ENCODE data around the gene SRGAP1. TPM values are rescaled to one million over a fixed set of nuclear protein-coding genes. Genes with fewer than 3 reads are reported as not detected.

SRGAP1 gene
- total and polyA plus RNA-seq, 9 of the 15 experiments (the other 6 are each of a cell fraction or from before 2014, with no cell fraction given): 0.01 to 0.13 (median 0.04) TPM; not detected in 3

DNA sequence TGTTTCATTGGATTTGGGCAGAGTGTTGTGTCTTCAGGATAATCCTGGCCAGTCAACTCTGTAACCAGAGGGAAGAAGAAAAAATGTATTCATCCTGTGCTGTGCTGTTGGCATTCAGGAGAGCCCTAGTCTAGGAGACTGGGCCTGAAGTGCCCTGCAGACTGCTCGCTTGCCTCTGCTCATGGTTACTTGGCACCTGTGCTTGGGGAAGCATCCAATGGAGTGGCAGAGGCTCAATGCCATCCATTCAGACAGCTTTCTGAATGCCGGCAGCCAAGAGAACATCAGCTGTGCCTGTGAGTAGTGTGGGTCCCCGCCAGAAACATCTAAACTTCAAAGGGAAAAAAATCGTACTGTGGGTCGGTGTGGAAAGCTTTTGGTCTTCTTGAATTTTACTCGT is 124.2 kb downstream of the SRGAP1 start:
- no peak overlapping the region for H3K27ac ChIP-seq (ENCODE audit: extremely low read depth, low read depth, low read length)
- no peaks in the 10 kb centered on the region for H3K4me1 ChIP-seq (replicated peaks in 1 of 2; ENCODE audit: control insufficient read depth in 2 of 2, insufficient read depth in 2 of 2, low read length in 2 of 2)
- H3K4me2 ChIP-seq (ENCODE audit: insufficient read depth, low read length): no peak overlapping the region
- H3K79me2 ChIP-seq (ENCODE audit: control insufficient read depth, insufficient read depth, low read length): no peaks in the 10 kb centered on the region
- 0% methylated on average over 3 of the region's 6 CpGs for WGBS (ENCODE audit: insufficient coverage, low coverage, missing lambda C conversion rate)
- POLR2A ChIA-PET: no interaction called here
- no peaks in the 10 kb centered on the region for H3K36me3 ChIP-seq (ENCODE audit: control insufficient read depth, insufficient read depth, low read length)
- no peak overlapping the region for H2AFZ ChIP-seq (ENCODE audit: low read depth, low read length)
- BruUV-seq (replicated peaks): no TSS peak
- peaks cover 0 to 7% of the 10 kb centered on the region in 2 experiments; a peak in 1 of 5 replicates for H3K27me3 ChIP-seq (ENCODE audit: control insufficient read depth in 2 of 2, insufficient read depth in 2 of 2, low read length in 2 of 2)
- H3K9ac ChIP-seq (ENCODE audit: insufficient read depth in 1 of 2, low read depth in 2 of 2, low read length in 2 of 2): no peak overlapping the region
- no peak for TF ChIP-seq E2F4 (CRISPR knock-in tag; IDR thresholded peaks at IDR 0.05; ENCODE audit: low read depth)
- no peak for TF ChIP-seq CBFA2T3 (IDR thresholded peaks at IDR 0.05)
- no peak for TF ChIP-seq TRIM24 (IDR thresholded peaks at IDR 0.05)
- TF ChIP-seq MEF2D (tag; conservative IDR thresholded peaks at IDR 0.05; ENCODE audit: low read depth): no peak
- no peak for TF ChIP-seq ZZZ3 (IDR thresholded peaks at IDR 0.05)
- no peak for TF ChIP-seq ETV6 (IDR thresholded peaks at IDR 0.05; ENCODE audit: borderline replicate concordance in 1 of 2, low read depth in 2 of 2, low read length in 1 of 2)
- no peak for TF ChIP-seq ETV6 (CRISPR knock-in tag; IDR thresholded peaks at IDR 0.05; ENCODE audit: borderline replicate concordance)
- no peak for TF ChIP-seq RAD21 (CRISPR knock-in tag; conservative IDR thresholded peaks at IDR 0.05 in 1 of 2, IDR thresholded peaks at IDR 0.05 in 1 of 2)
- TF ChIP-seq BCOR (IDR thresholded peaks at IDR 0.05): no peak
- TF ChIP-seq ZBTB17 (CRISPR knock-in tag; IDR thresholded peaks at IDR 0.05): no peak
- in situ Hi-C loops (cut with MboI) (no loop called here), intact Hi-C loops (cut with micrococcal nuclease) (no loop called here)
- no peaks in the 10 kb centered on the region for H3K9me3 ChIP-seq (replicated peaks; ENCODE audit: control insufficient read depth, insufficient read depth, low read depth, low read length)
- CTCF ChIA-PET (ENCODE audit: low intra/inter-chr PET ratio): no interaction called here
- no peaks in the 10 kb centered on the region for H4K20me1 ChIP-seq (replicated peaks; ENCODE audit: control insufficient read depth, insufficient read depth, low read length)
- ATAC-seq: no peak
- no peak for DNase-seq (ENCODE audit: extremely low read depth in 1 of 4, low spot score in 3 of 4)
- no peak overlapping the region for H3K4me3 ChIP-seq
- FAIRE-seq: no peak
- H3K9me1 ChIP-seq (ENCODE audit: control insufficient read depth, insufficient read depth, low read length): no peaks in the 10 kb centered on the region

Data from K562 (cell line).